ENCODE data around the gene PSMB7.

Gene PSMB7

GRCh38 chr9:124308606-124309491 is 106.4 kb downstream of the PSMB7 start:
- FAIRE-seq: no peak

GRCh38 chr9:124307379-124308030 is 107.7 kb downstream of the PSMB7 start:
- DNase-seq (ENCODE audit: insufficient read length, low spot score) (no peak), FAIRE-seq (no peak)

More at GRCh38 chr9:124308606-124309491, 106.4 kb downstream of the PSMB7 start:
- no peak for DNase-seq (ENCODE audit: insufficient read length, low spot score)

GRCh38 chr9:124306098-124306735 is 109.0 kb downstream of the PSMB7 start:
- DNase-seq (ENCODE audit: insufficient read length, low spot score): no peak

GRCh38 chr9:124304285-124304684 is 111.0 kb downstream of the PSMB7 start:
- FAIRE-seq (no peak), DNase-seq (ENCODE audit: insufficient read length, low spot score) (no peak)

More at GRCh38 chr9:124306098-124306735, 109.0 kb downstream of the PSMB7 start:
- FAIRE-seq: no peak

- DNase-seq (ENCODE audit: insufficient read length, low spot score) (no peak), FAIRE-seq (no peak)
Observed at GRCh38 chr9:124303762-124304161, 111.5 kb downstream of the PSMB7 start.

Measured in GM19239 (cell line).